Endothelial cell of umbilical vein (primary cell): ENCODE results near the gene CCDC196. TPM values are rescaled to one million over a fixed set of nuclear protein-coding genes. Genes with fewer than 3 reads are reported as not detected.

Experiments
- BruUV-seq: library from RNA; stranded (reverse); fragments of 400-500 nt; replicated peaks from 2 replicates; lab custom pipeline; 2021; lab: Mats Ljungman, UMichigan
- CTCF ChIA-PET: fragments of 300-600, 350-600 bp; sonication (Branson Sonifier 250); formaldehyde crosslinking; loops from one replicate; lab custom pipeline; 2021; ENCODE audit warnings: antibody characterized with exemption, inconsistent platforms; lab: Charles Lee
- POLR2A ChIA-PET: fragments of 300-600, 350-600 bp; sonication (Branson Sonifier 250); formaldehyde crosslinking; loops from one replicate; lab custom pipeline; 2021; ENCODE audit warnings: antibody characterized with exemption, inconsistent platforms; lab: Charles Lee
- DNase-seq: peaks from one replicate; pipeline ENCODE4 v3.0.0-alpha.2; 2011; ENCODE audit warnings: low read depth, low spot score
- FAIRE-seq: peaks from 2 replicates; lab custom pipeline; 2011; peaks lifted over from hg19 to GRCh38; lab: Jason Lieb, UNC
- H2AFZ ChIP-seq: 2 replicates; pipeline ENCODE4 v1.6.0; 2012; ENCODE audit warnings: low read depth, low read length, control low read depth, inconsistent platforms
- H3K27ac ChIP-seq: 2 replicates; pipeline ENCODE4 v1.5.1; 2011; ENCODE audit warnings: low read depth, mild to moderate bottlenecking, control low read depth, low read length, moderate library complexity; ENCODE audit not compliant: insufficient read depth
- H3K27me3 ChIP-seq, 2 experiments: 2 replicates each; pipeline versions ENCODE4 v1.6.0 to v1.6.1; 2011; ENCODE audit warnings: low read length in 2 of 2, mixed read lengths in 1 of 2; ENCODE audit not compliant: control insufficient read depth in 2 of 2, insufficient read depth in 2 of 2
- H3K36me3 ChIP-seq, 2 experiments: 2 replicates in 1 of 2; 3 replicates in 1 of 2; pipeline ENCODE4 v1.5.1; 2011; ENCODE audit warnings: low read length in 2 of 2, mild to moderate bottlenecking in 1 of 2, moderate library complexity in 1 of 2; ENCODE audit not compliant: control insufficient read depth in 2 of 2, insufficient read depth in 2 of 2; ENCODE audit errors: extremely low read depth in 1 of 2
- H3K4me1 ChIP-seq: 3 replicates; pipeline ENCODE4 v1.5.1; 2011; ENCODE audit warnings: mild to moderate bottlenecking, low read length; ENCODE audit not compliant: control insufficient read depth, insufficient read depth; ENCODE audit errors: extremely low read depth
- H3K4me2 ChIP-seq: 2 replicates; pipeline ENCODE4 v1.6.1; 2011; ENCODE audit warnings: low read length, control low read depth, mixed read lengths; ENCODE audit not compliant: insufficient read depth
- H3K4me3 ChIP-seq, 3 experiments: fragments of 200-600 bp in 1 of 3; sonication (generic), shearing (Covaris generic) in 1 of 3; replicated peaks in 1 of 3; 2 replicates each; pipeline ENCODE4 v1.5.1; 2011 to 2016; ENCODE audit warnings: control low read depth in 3 of 3, low read length in 3 of 3, mild to moderate bottlenecking in 2 of 3, inconsistent platforms in 1 of 3, low read depth in 1 of 3, moderate library complexity in 1 of 3; ENCODE audit not compliant: insufficient read depth in 1 of 3
- H3K79me2 ChIP-seq: 2 replicates; pipeline ENCODE4 v1.6.0; 2012; ENCODE audit warnings: low read length, inconsistent platforms; ENCODE audit not compliant: control insufficient read depth, insufficient read depth
- H3K9ac ChIP-seq: replicated peaks from 2 replicates; pipeline ENCODE3; 2011; ENCODE audit warnings: low read length, control low read depth; ENCODE audit not compliant: insufficient read depth; ENCODE audit errors: extremely low read depth
- H3K9me1 ChIP-seq: replicated peaks from 3 replicates; pipeline ENCODE4 v1.6.0; 2011; ENCODE audit warnings: mild to moderate bottlenecking, low read length; ENCODE audit not compliant: control insufficient read depth, insufficient read depth; ENCODE audit errors: extremely low read depth
- H3K9me3 ChIP-seq: replicated peaks from 2 replicates; pipeline ENCODE4 v1.5.1; 2012; ENCODE audit warnings: low read length, inconsistent platforms; ENCODE audit not compliant: control insufficient read depth, insufficient read depth
- H4K20me1 ChIP-seq: replicated peaks from 2 replicates; pipeline ENCODE3; 2011; ENCODE audit warnings: mild to moderate bottlenecking, low read length; ENCODE audit not compliant: control insufficient read depth, insufficient read depth; ENCODE audit errors: extremely low read depth
- EZH2 ChIP-seq: IDR thresholded peaks from 2 replicates; pipeline ENCODE4 v1.6.1; 2012; ENCODE audit warnings: borderline replicate concordance, low read depth, mild to moderate bottlenecking, moderate library complexity, low read length, inconsistent platforms; ENCODE audit not compliant: severe bottlenecking
- FOS ChIP-seq: IDR thresholded peaks from 2 replicates; pipeline ENCODE4 v1.6.1; 2011; ENCODE audit warnings: mild to moderate bottlenecking, low read length, moderate library complexity, borderline replicate concordance; ENCODE audit not compliant: insufficient read depth
- GATA2 ChIP-seq: IDR thresholded peaks from 2 replicates; pipeline ENCODE4 v1.7.0; 2011; ENCODE audit warnings: low read depth, mild to moderate bottlenecking, moderate library complexity, mixed read lengths, low read length; ENCODE audit not compliant: insufficient read length, insufficient read depth
- JUN ChIP-seq: IDR thresholded peaks from 2 replicates; pipeline ENCODE4 v1.6.1; 2011; ENCODE audit warnings: borderline replicate concordance, low read depth; ENCODE audit not compliant: insufficient read length, insufficient read depth
- MAX ChIP-seq: IDR thresholded peaks from 2 replicates; pipeline ENCODE4 v1.6.1; 2011; ENCODE audit not compliant: insufficient read depth, insufficient read length
- MYC ChIP-seq: IDR thresholded peaks from one replicate; pipeline ENCODE4 v1.6.1; 2011; ENCODE audit warnings: mild to moderate bottlenecking, low read depth, low read length
- POLR2A ChIP-seq: IDR thresholded peaks from 2 replicates; pipeline ENCODE4 v1.6.1; 2012; ENCODE audit warnings: low read depth, mild to moderate bottlenecking, control low read depth, low read length
- POLR2AphosphoS5 ChIP-seq: IDR thresholded peaks from 2 replicates; pipeline ENCODE4 v1.6.1; 2012; ENCODE audit warnings: low read depth, mild to moderate bottlenecking, control low read depth, low read length, moderate library complexity; ENCODE audit not compliant: insufficient read depth
- dilution Hi-C: fragments of 300-500 bp; cut with MboI; formaldehyde crosslinking; loops from one replicate; pipeline ENCODE4 v1.15.0; 2019; ENCODE audit warnings: low sequenced_read_pairs; ENCODE audit not compliant: extremely low pct_ligation_motif_present
- intact Hi-C: fragments of 100-400 bp; cut with micrococcal nuclease; formaldehyde crosslinking; loops from one replicate; pipeline ENCODE4 v1.10.0; 2022
- polyA plus RNA-seq, 4 experiments: library from polyadenylated mRNA; depleted of rRNA in 3 of 4; stranded (reverse) in 3 of 4; unstranded in 1 of 4; fragments of >200 nt; gene quantifications; 2 replicates each; pipeline versions ENCODE4 v1.2.1 to v1.2.3, GENCODE V29; 2011 to 2012; ENCODE audit warnings: missing spikeins in 1 of 4
- total RNA-seq: library from RNA; stranded (reverse); gene quantifications from 2 replicates; pipeline ENCODE4 v1.2.3, GENCODE V29; 2021
- TF ChIP-seq, protein P1 (sequence below), 2 donors: IDR thresholded peaks; 1 replicate in 1 of 2; 2 replicates in 1 of 2; pipeline ENCODE4 v1.5.1; 2011; ENCODE audit warnings: low read length in 2 of 2, mild to moderate bottlenecking in 2 of 2, moderate library complexity in 2 of 2, control low read depth in 1 of 2, inconsistent platforms in 1 of 2, low read depth in 1 of 2; ENCODE audit not compliant: insufficient read depth in 1 of 2; ENCODE audit errors: extremely low read depth in 1 of 2

The CCDC196 gene
- total and polyA plus RNA-seq, 2 donors (not counting 3 experiments of a cell fraction or from before 2014, with no cell fraction given): not detected

DNA sequence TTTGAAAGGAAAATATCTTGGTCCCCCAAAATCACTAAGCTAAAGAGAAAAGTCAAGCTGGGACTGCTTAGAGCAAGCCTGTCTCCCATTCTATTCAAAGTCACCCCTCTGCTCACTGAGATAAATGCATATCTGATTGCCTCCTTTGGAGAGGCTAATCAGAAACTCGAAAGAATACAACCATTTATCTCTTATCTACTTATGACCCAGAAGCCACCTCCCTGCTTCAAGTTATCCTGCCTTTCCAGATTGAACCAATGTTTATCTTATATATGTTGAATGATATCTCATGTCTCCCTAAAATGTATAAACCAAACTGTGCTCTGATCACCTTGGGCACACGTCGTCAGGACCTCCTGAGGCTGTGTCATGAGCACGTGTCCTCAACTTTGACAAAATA, 14.6 kb upstream of the CCDC196 start:
- TF ChIP-seq FOS: no peak
- no peak for TF ChIP-seq GATA2
- TF ChIP-seq POLR2AphosphoS5: no peak
- dilution Hi-C loops (no loop called here), intact Hi-C loops (no loop called here)
- Histone ChIP-seq H3K9me1 (no peaks in the 10 kb centered on the region), H3K9ac (no peak overlapping the region), H3K4me1 (no peaks in the 10 kb centered on the region), H2AFZ (no peak overlapping the region), H3K79me2 (no peaks in the 10 kb centered on the region), H3K27me3 (no peaks in the 10 kb centered on the region), H4K20me1 (no peaks in the 10 kb centered on the region), H3K36me3 (no peaks in the 10 kb centered on the region), H3K9me3 (no peaks in the 10 kb centered on the region), H3K27ac (no peak overlapping the region), H3K4me3 (no peak overlapping the region), H3K4me2 (no peak overlapping the region)
- no peak for DNase-seq
- FAIRE-seq: no peak
- POLR2A ChIA-PET: no interaction called here
- CTCF ChIA-PET: no interaction called here
- BruUV-seq: no TSS peak

GRCh38 chr14:66472251-66472650, 13.9 kb upstream of the CCDC196 start:
- Histone ChIP-seq H3K9me3 (no peaks in the 10 kb centered on the region), H4K20me1 (no peaks in the 10 kb centered on the region), H3K4me1 (no peaks in the 10 kb centered on the region), H3K79me2 (no peaks in the 10 kb centered on the region), H3K36me3 (no peaks in the 10 kb centered on the region), H3K9me1 (no peaks in the 10 kb centered on the region), H3K27me3 (no peaks in the 10 kb centered on the region), H3K9ac (no peak overlapping the region), H3K4me3 (no peak overlapping the region), H3K27ac (no peak overlapping the region), H2AFZ (no peak overlapping the region), H3K4me2 (no peak overlapping the region)
- TF ChIP-seq POLR2AphosphoS5: no peak
- no peak for TF ChIP-seq POLR2A
- no peak for TF ChIP-seq EZH2
- no peak for TF ChIP-seq MAX
- TF ChIP-seq GATA2: no peak
- no peak for TF ChIP-seq FOS
- TF ChIP-seq, protein P1, sequence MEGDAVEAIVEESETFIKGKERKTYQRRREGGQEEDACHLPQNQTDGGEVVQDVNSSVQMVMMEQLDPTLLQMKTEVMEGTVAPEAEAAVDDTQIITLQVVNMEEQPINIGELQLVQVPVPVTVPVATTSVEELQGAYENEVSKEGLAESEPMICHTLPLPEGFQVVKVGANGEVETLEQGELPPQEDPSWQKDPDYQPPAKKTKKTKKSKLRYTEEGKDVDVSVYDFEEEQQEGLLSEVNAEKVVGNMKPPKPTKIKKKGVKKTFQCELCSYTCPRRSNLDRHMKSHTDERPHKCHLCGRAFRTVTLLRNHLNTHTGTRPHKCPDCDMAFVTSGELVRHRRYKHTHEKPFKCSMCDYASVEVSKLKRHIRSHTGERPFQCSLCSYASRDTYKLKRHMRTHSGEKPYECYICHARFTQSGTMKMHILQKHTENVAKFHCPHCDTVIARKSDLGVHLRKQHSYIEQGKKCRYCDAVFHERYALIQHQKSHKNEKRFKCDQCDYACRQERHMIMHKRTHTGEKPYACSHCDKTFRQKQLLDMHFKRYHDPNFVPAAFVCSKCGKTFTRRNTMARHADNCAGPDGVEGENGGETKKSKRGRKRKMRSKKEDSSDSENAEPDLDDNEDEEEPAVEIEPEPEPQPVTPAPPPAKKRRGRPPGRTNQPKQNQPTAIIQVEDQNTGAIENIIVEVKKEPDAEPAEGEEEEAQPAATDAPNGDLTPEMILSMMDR (IDR thresholded peaks at IDR 0.05; ENCODE audit: extremely low read depth in 1 of 2, insufficient read depth in 1 of 2, low read depth in 1 of 2, low read length in 2 of 2): no peak
- TF ChIP-seq JUN: no peak
- no peak for TF ChIP-seq MYC
- FAIRE-seq (no peak), DNase-seq (no peak)
- intact Hi-C loops: no loop called here
- POLR2A ChIA-PET: no interaction called here
- CTCF ChIA-PET: interaction anchor here (0.6 kb wide), 1 partner anchor 113 kb away, joined by 3 read pairs; no protein-coding TSS in a partner anchor
- dilution Hi-C loops: no loop called here
- BruUV-seq: no TSS peak
